Colonic mucosa (tissue), 4 donors: Measurements from ENCODE around the gene RELT. TPM values are rescaled to one million over a fixed set of nuclear protein-coding genes. Genes with fewer than 3 reads are reported as not detected.
A peak's percentile ranks its signal among the peaks of the same experiment; 100 is the strongest.

Experiments used
- DNase-seq: peaks from one replicate; pipeline ENCODE4 v3.0.0-alpha.2; 2020
- H3K27ac ChIP-seq: fragments of 200-600 bp; one replicate; pipeline ENCODE4 v1.8.0; 2021
- H3K27me3 ChIP-seq: fragments of 200-600 bp; one replicate; pipeline ENCODE4 v1.8.0; 2021
- H3K36me3 ChIP-seq: fragments of 200-600 bp; one replicate; pipeline ENCODE4 v1.8.0; 2021
- H3K4me1 ChIP-seq: fragments of 200-600 bp; one replicate; pipeline ENCODE4 v1.8.0; 2021; ENCODE audit warnings: mild to moderate bottlenecking
- H3K4me3 ChIP-seq: fragments of 200-600 bp; one replicate; pipeline ENCODE4 v1.8.0; 2021
- H3K9ac ChIP-seq, 2 donors: one replicate each; pipeline ENCODE4 v1.7.0; 2013; ENCODE audit warnings: control low read depth in 2 of 2, low read depth in 2 of 2, low read length in 2 of 2
- H3K9me3 ChIP-seq: fragments of 200-600 bp; one replicate; pipeline ENCODE4 v1.8.0; 2021
- intact Hi-C: fragments of 100-400 bp; cut with DNase I; formaldehyde crosslinking; loops from one replicate; pipeline ENCODE4 v1.14.1; 2022
- total RNA-seq, 2 donors: library from RNA; stranded (reverse); fragmentation: NEBNext Ultra II Directional in 1 of 2; extraction: Animal tissue kit (Norgen Biotek cat#: 25700) in 1 of 2; gene quantifications; one replicate each; pipeline ENCODE4 v1.2.1, GENCODE V29; 2021
- TF ChIP-seq, protein P1 (sequence below): fragments of 200-600 bp; IDR thresholded peaks from one replicate; pipeline ENCODE4 v1.8.0; 2022; ENCODE audit warnings: antibody characterized with exemption, mild to moderate bottlenecking
- donor health status: healthy.
- donor health status: DM: no; HTN: no; CAD: no.
- donor health status: DM: no; HTN: no; CAD: no.

Gene RELT
- total RNA-seq, 2 donors from 2014 or later, result 4.0 to 7.1 TPM

DNA sequence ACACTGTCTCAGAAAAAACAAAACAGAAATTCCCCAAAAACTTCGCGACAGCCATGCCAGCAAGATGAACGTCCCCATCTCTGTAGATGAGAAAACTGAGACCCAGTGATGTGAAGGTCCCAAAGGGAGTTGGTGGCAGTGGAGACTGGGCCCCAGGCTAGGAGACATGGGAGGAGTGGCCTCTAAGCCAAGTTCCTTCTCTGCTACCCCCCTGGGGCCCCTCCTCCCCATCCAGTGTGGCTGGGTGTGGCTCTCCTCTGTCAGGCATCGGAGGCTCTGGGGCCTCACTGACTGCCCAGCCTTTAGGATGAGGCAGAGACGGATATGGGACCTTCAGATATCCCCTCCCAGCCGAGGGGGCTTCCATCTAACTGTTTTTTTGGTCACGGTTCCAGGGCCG is 9.8 kb downstream of the RELT start:
- no peaks in the 10 kb centered on the region for H3K4me1 ChIP-seq
- H3K36me3 ChIP-seq, result no peaks in the 10 kb centered on the region
- intact Hi-C loops, result no loop called here
- no peak for DNase-seq
- peak overlapping the region; percentile 32 to 34 for H3K9ac ChIP-seq
- H3K9me3 ChIP-seq, result no peaks in the 10 kb centered on the region
- H3K27ac ChIP-seq, result peak overlapping the region; percentile 67
- TF ChIP-seq, protein P1, sequence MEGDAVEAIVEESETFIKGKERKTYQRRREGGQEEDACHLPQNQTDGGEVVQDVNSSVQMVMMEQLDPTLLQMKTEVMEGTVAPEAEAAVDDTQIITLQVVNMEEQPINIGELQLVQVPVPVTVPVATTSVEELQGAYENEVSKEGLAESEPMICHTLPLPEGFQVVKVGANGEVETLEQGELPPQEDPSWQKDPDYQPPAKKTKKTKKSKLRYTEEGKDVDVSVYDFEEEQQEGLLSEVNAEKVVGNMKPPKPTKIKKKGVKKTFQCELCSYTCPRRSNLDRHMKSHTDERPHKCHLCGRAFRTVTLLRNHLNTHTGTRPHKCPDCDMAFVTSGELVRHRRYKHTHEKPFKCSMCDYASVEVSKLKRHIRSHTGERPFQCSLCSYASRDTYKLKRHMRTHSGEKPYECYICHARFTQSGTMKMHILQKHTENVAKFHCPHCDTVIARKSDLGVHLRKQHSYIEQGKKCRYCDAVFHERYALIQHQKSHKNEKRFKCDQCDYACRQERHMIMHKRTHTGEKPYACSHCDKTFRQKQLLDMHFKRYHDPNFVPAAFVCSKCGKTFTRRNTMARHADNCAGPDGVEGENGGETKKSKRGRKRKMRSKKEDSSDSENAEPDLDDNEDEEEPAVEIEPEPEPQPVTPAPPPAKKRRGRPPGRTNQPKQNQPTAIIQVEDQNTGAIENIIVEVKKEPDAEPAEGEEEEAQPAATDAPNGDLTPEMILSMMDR, result no peak
- no peak overlapping the region for H3K4me3 ChIP-seq
- H3K27me3 ChIP-seq, result no peaks in the 10 kb centered on the region

DNA sequence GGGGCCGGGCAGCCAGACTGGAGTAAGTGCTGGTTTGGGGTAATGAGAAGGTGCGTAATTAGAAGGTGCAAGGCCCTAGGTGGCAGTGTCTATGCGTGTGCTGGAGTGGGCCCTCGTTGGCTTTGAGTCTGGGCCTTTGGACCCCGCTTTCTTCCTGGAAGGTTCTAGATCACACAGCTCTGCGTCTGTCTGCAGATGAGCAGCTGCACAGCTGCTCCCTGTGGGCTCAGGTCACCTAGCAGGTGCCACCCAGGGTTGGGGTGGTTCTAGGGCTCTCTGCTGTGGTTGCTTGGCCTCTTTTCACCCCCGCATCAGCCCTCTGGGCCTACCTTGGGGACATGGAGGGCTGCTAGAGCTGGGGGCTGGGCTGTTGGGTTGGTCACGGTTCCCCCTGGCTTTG is 10.3 kb downstream of the RELT start:
- H3K4me1 ChIP-seq, result no peaks in the 10 kb centered on the region
- no peak overlapping the region for H3K4me3 ChIP-seq
- intact Hi-C loops, result no loop called here
- no peaks in the 10 kb centered on the region for H3K27me3 ChIP-seq
- no peaks in the 10 kb centered on the region for H3K9me3 ChIP-seq
- H3K27ac ChIP-seq, result peak overlapping the region; percentile 19
- TF ChIP-seq, protein P1, result no peak
- no peak for DNase-seq
- H3K9ac ChIP-seq, result peak overlapping the region; percentile 32 to 34
- no peaks in the 10 kb centered on the region for H3K36me3 ChIP-seq

DNA sequence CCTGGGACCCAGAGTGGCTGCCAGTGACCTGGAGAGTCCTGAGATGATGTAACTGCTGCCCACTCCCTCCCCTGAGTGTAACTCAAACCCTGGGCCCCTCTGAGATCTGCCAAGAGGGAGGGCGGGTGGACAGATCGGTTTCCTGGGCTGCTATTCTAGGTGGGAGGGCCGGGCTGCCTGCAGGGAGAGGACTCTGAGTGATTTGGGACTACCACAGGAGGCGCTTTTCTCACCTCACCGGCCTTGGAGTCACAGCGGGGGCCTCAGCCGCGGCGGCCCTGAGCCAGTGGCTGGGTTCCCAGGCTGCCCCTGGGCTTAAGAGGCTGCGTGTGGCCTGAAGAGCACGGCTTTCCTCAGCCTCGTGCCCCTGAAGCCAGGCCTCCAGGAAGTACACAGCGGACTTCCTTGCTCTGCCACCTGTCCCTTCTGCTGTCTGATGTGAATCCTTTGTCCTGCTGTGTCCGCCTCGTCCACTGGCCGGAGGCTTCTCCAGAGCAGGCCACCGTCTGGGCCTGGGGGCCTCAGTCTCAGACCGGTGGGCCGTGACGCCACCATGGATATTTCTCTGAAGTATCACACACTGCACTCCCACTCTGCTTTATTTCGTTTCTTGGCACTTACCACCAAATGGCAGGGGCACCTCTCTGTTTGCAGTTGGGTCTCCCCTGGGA is 11.5 kb downstream of the RELT start:
- no peaks in the 10 kb centered on the region for H3K9me3 ChIP-seq
- H3K9ac ChIP-seq, result peak overlapping the region in 1 of 2 donors; percentile 35
- no peaks in the 10 kb centered on the region for H3K27me3 ChIP-seq
- H3K4me3 ChIP-seq, result no peak overlapping the region
- H3K27ac ChIP-seq, result no peak overlapping the region
- TF ChIP-seq, protein P1, result no peak
- intact Hi-C loops, result no loop called here
- DNase-seq, result no peak
- no peaks in the 10 kb centered on the region for H3K4me1 ChIP-seq
- no peaks in the 10 kb centered on the region for H3K36me3 ChIP-seq

DNA sequence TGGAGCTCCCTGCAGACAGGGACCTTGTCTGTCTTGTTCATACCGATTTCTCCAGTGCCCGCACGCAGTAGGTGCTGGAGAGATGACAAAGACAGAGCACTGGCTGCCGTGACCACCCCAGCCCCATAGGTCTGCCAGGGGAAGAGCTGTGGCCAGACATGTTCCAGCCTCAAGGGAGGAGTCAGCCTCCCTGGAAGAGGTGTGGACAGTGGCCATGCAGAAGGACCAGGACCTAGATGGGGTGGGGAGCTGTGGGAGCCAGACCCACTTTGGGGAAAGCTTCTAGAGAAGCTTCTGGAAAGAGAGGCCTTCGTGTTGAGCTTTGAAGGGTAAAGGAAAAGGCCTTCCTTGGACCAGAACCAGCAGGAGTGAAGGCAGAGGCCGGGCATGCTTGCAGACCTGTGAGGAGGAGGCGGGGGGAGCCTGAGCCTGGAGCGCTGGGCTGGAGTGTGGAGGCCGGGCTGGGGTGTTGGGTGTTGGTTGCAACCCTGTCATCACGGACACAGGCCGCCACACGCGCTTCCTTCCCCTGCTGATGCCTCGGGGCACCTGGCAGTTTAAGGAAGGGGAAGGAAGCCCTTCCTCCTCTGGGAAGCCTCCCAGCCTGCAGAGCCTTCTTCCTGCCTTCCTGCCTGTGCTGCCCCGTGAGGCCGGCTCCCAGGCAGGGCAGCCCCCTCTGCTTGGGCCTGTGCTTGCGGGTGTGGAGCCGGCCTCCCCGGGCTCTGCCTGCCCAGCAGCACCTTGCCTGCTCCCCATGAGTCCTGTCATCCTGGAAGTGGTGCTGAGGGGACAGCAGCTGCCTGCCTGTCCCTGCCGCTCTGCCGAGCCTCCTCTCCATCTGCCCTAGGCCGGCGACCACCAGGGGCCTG is 12.3 kb downstream of the RELT start:
- intact Hi-C loops, result no loop called here
- TF ChIP-seq, protein P1, result no peak
- Histone ChIP-seq H3K27me3 (no peaks in the 10 kb centered on the region), H3K4me1 (no peaks in the 10 kb centered on the region), H3K9me3 (no peaks in the 10 kb centered on the region), H3K27ac (no peak overlapping the region), H3K9ac (no peak overlapping the region), H3K4me3 (no peak overlapping the region), H3K36me3 (no peaks in the 10 kb centered on the region)
- no peak for DNase-seq

DNA sequence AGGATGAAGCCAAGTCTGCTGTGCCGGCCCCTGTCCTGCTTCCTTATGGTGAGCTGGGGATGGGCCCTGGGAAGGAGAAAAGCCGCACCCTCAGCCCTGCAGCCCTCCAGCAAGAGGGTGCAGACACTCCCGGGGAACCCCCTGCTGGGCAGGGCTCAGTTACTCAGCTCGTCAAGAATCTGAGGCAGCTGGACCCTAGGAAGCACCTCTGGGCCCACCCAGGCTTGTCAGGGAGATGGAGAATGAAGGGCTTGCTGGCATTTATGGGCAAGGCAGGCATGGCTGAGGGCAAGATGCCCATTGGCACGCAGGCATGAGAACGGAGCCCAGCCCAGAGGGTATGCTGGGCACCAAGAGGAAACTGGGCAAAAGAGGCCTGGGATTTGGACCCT is 12.9 kb downstream of the RELT start:
- no peak overlapping the region for H3K9ac ChIP-seq
- H3K9me3 ChIP-seq, result no peaks in the 10 kb centered on the region
- H3K4me1 ChIP-seq, result no peaks in the 10 kb centered on the region
- H3K27me3 ChIP-seq, result no peaks in the 10 kb centered on the region
- TF ChIP-seq, protein P1, result no peak
- DNase-seq, result no peak
- no peak overlapping the region for H3K27ac ChIP-seq
- intact Hi-C loops, result no loop called here
- H3K4me3 ChIP-seq, result no peak overlapping the region
- no peaks in the 10 kb centered on the region for H3K36me3 ChIP-seq
